Measurements from ENCODE around the gene RXRA.

The RXRA gene

DNA sequence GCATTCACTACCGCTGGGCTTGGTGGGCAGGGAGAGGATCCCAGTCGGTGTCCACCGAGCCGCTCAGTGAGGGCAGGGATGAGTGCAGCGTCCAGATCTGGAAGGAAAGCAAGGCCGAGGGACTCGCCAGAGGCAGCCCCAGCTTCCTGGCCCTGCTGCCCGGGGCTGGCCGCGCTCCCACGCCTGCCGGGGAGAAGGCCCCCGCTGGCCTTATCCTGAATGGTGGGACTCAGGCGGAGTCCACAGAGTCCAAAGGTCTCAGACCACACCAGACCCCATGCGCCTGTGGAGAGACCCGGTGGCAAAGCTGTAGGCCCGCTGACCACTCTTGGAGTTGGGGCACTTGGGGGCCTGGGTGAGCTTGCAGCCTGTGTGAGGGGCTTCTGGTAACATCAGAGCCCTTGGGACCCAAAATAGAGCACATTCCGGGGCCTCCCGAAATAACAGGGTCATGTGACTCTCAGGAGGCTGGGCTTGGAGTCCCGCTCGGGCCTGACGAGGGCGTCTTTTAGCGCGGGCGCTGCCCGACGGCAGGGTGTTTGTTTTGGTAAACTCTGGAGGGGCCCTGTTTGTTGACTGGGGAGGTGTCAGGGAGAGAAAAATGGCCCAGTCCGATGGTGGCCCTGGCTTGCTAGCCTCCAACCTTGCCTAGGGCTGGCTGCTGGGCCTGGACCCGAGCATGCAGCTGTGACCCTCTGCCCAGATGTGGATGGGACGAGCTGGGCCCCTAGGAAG is 2.8 kb downstream of the RXRA start:
- H3K4me1 ChIP-seq = peaks cover 76 to 88% (median 81%) of the 10 kb centered on the region in 10 experiments
- peak overlapping the region; percentile 78 to 98 (median 92); a peak in 19 of 20 replicates for H3K4me3 ChIP-seq
- no peaks in the 10 kb centered on the region for H3K27me3 ChIP-seq
- peak overlapping the region; percentile 28 to 88 (median 79); a peak in 21 of 22 replicates for H3K27ac ChIP-seq
- peak overlapping the region; percentile 90 to 100 (median 98) for H3K4me2 ChIP-seq
- peaks cover 64 to 73% (median 71%) of the 10 kb centered on the region in 11 experiments for H4K20me1 ChIP-seq
- peak overlapping the region; percentile 84 to 95 (median 93) for H3K9ac ChIP-seq
- H3K9me3 ChIP-seq (replicated peaks in 1 of 11) = no peaks in the 10 kb centered on the region
- peaks cover 0 to 11% (median 0%) of the 10 kb centered on the region in 11 experiments; a peak in 1 of 22 replicates for H3K36me3 ChIP-seq
- TF ChIP-seq Cebpa-rat (IDR thresholded peaks at IDR 0.05) = no peak

DNA sequence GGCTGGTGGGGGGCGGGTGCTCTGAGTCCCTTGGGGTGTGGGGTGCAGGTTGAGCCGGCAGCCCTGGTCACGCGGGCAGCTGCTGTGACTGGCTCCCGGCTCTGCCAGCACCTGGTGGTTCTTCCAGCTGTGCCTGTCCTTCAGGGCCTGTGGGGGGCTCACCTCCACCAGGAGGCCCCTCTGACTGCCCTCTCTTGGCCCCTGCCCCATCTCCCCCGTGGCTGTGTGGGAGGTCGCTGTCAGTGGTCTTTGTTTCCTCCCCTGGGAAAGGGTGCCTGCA is 3.3 kb downstream of the RXRA start:
- peak overlapping the region; percentile 84 to 95 (median 93) for H3K9ac ChIP-seq

DNA sequence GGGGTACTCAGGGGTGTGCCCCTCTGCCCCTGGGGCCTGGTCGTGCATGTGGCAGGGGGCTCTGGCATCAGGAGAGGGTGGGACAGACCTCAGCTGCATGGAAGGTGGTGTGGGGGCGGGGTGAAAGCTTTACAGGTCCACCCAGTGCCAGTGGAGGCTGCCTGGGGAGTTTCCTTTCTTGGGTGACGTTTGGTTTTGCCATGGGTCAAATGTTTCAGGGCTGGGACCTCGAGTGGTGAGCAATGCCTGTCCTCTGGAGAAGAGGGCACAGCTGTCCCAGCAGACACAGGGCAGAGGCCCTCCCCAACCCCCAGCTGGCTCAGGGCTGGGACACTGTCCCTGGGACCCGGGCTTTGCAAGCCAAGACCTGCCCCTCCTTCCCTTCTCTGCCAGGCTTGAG is 3.6 kb downstream of the RXRA start:
- no peaks in the 10 kb centered on the region for H3K27me3 ChIP-seq
- TF ChIP-seq Cebpa-rat (IDR thresholded peaks at IDR 0.05) = no peak
- peaks cover 78 to 87% (median 81%) of the 10 kb centered on the region in 10 experiments for H3K4me1 ChIP-seq
- H3K27ac ChIP-seq = peak overlapping the region in 10 of 11 experiments; percentile 28 to 88 (median 65); a peak in 11 of 22 replicates
- peaks cover 73 to 81% (median 80%) of the 10 kb centered on the region in 11 experiments for H4K20me1 ChIP-seq
- H3K36me3 ChIP-seq = peaks cover 0 to 17% (median 0%) of the 10 kb centered on the region in 11 experiments; a peak in 1 of 22 replicates
- H3K9ac ChIP-seq = peak overlapping the region; percentile 84 to 95 (median 93)
- H3K4me3 ChIP-seq = peak overlapping the region in 8 of 10 experiments; percentile 78 to 98 (median 92); a peak in 14 of 20 replicates
- H3K4me2 ChIP-seq = peak overlapping the region; percentile 90 to 100 (median 98)
- H3K9me3 ChIP-seq (replicated peaks in 1 of 11) = no peaks in the 10 kb centered on the region

More for the DNA sequence above, 3.3 kb downstream of the RXRA start:
- Histone ChIP-seq H3K27ac (peak overlapping the region; percentile 28 to 88 (median 79); a peak in 20 of 22 replicates), H3K9me3 (replicated peaks in 1 of 11) (no peaks in the 10 kb centered on the region), H3K27me3 (no peaks in the 10 kb centered on the region), H3K4me1 (peaks cover 78 to 88% (median 81%) of the 10 kb centered on the region in 10 experiments), H4K20me1 (peaks cover 70 to 77% (median 76%) of the 10 kb centered on the region in 11 experiments), H3K36me3 (peaks cover 0 to 13% (median 0%) of the 10 kb centered on the region in 11 experiments; a peak in 1 of 22 replicates), H3K4me2 (peak overlapping the region; percentile 90 to 100 (median 98)), H3K4me3 (peak overlapping the region; percentile 28 to 98 (median 92); a peak in 18 of 20 replicates)
- TF ChIP-seq Cebpa-rat (IDR thresholded peaks at IDR 0.05) = no peak

DNA sequence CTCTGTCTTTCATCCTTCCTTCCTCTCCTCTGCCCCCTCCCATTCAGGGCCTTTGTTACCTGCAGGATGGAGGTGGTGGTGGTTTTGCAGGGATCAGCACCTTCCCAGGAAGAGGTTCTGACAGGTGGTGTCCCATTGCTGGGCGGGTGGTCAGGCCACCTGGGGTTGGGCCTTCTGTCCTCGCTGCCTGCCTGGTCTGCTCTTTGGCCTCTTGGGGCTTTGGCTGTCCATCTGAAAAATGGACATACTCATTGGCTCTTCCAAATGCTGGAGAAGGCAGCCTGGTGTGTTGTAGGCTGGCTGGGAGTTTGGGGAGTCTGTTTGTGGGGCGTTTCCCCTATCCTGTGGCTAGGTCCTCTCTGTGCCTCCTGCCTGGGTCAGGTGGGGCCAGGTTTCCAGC is 4.3 kb downstream of the RXRA start:
- H3K36me3 ChIP-seq = peaks cover 0 to 20% (median 0%) of the 10 kb centered on the region in 11 experiments; a peak in 1 of 22 replicates
- peaks cover 79 to 87% (median 82%) of the 10 kb centered on the region in 10 experiments for H3K4me1 ChIP-seq
- H3K4me3 ChIP-seq = peak overlapping the region in 3 of 10 experiments; percentile 15 to 97 (median 93); a peak in 1 of 20 replicates
- peak overlapping the region in 9 of 11 experiments; percentile 15 to 95 (median 93); a peak in 14 of 22 replicates for H3K9ac ChIP-seq
- H3K4me2 ChIP-seq = peak overlapping the region; percentile 90 to 100 (median 98)
- H3K9me3 ChIP-seq (replicated peaks in 1 of 11) = no peaks in the 10 kb centered on the region
- H4K20me1 ChIP-seq = peaks cover 80 to 88% (median 87%) of the 10 kb centered on the region in 11 experiments
- no peak for TF ChIP-seq Cebpa-rat (IDR thresholded peaks at IDR 0.05)
- peak overlapping the region in 1 of 11 experiments; percentile 3; a peak in 1 of 22 replicates for H3K27ac ChIP-seq
- H3K27me3 ChIP-seq = no peaks in the 10 kb centered on the region

DNA sequence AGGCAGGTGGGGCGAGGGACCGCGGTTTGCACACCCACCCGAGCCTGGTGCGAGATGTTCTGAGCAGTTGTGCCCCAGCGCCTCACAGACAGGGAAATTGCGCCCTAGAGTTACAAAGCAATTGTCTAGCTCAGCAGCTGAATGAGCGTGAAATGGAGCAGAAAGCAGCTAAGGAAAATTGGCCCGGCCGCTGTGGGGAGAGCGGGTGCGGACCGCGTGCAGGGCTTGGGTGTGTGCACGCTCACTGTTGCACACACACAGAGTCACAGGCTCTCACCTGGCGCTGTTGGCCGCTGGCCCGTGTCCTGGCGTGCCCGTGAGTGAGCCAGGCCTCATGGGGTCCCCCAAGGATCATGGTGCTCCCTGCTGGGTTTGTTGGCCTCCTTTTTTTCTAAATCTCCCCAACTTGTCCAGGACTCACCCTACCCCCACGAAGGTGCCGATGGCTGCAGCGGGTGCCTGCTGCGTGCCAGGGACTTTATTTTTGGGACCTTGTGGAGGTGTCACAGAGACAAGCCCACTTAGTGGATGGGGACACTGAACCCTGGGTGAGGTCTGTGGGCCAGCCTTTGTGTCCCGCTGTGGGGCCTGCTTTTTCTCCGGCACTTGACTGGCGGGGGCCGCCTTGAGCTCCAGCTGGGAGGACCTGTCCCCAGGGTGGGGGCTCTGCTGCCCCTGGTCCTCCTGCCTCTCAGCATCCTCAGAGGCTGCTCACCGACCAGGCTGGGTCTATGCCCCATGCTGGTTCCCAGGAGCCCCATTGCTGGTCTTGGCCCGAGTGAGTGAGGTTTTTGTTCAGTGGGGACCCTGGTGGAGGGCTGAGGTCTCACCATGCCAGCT is 5.2 kb downstream of the RXRA start:
- H3K9ac ChIP-seq = peak overlapping the region in 9 of 11 experiments; percentile 15 to 95 (median 89); a peak in 14 of 22 replicates
- peak overlapping the region; percentile 90 to 100 (median 98) for H3K4me2 ChIP-seq
- H3K27ac ChIP-seq = peak overlapping the region in 2 of 11 experiments; percentile 10 to 13; a peak in 2 of 22 replicates
- TF ChIP-seq Cebpa-rat (IDR thresholded peaks at IDR 0.05) = no peak
- peaks cover 0 to 23% (median 0%) of the 10 kb centered on the region in 11 experiments; a peak in 2 of 22 replicates for H3K36me3 ChIP-seq
- peaks cover 86 to 94% (median 90%) of the 10 kb centered on the region in 10 experiments for H3K4me1 ChIP-seq
- H3K9me3 ChIP-seq (replicated peaks in 1 of 11) = no peaks in the 10 kb centered on the region
- no peaks in the 10 kb centered on the region for H3K27me3 ChIP-seq
- H3K4me3 ChIP-seq = 0 out of 20 replicates have a peak overlapping the region, but pooled peaks of 1 of the 10 experiments have one; percentile 15
- peaks cover 88 to 96% (median 95%) of the 10 kb centered on the region in 11 experiments for H4K20me1 ChIP-seq

DNA sequence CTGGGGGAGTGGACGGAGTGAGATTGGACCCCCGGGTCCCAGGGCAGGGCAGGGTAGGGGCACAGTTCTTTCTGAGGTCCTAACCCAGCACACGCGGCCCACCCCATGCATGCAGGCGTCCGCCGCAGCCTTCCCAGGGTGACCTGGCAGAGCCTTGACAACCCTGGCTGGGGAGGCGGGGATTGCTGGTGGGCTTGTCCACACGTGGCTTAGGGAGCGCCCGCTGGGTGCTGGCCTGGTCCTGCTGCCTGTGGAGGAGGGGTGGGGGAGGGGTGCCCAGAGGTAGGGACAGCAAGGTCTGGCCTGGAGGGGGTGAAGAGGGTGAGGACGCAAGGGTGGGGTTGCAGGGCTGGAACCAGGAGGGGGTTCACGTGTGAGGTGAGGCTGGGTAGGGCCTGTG is 6.0 kb downstream of the RXRA start:
- Histone ChIP-seq H3K4me3 (no peak overlapping the region), H3K4me1 (peaks cover 92 to 100% (median 98%) of the 10 kb centered on the region in 10 experiments), H3K36me3 (peaks cover 0 to 30% (median 0%) of the 10 kb centered on the region in 11 experiments; a peak in 4 of 22 replicates), H3K4me2 (peak overlapping the region; percentile 90 to 100 (median 98)), H3K9me3 (replicated peaks in 1 of 11) (no peaks in the 10 kb centered on the region), H4K20me1 (peaks cover 97 to 100% (median 100%) of the 10 kb centered on the region in 11 experiments), H3K27me3 (no peaks in the 10 kb centered on the region), H3K27ac (peak overlapping the region in 1 of 11 experiments; percentile 10; a peak in 2 of 22 replicates), H3K9ac (peak overlapping the region in 6 of 11 experiments; percentile 0 to 93 (median 20); a peak in 3 of 22 replicates)
- TF ChIP-seq Cebpa-rat (IDR thresholded peaks at IDR 0.05) = no peak

DNA sequence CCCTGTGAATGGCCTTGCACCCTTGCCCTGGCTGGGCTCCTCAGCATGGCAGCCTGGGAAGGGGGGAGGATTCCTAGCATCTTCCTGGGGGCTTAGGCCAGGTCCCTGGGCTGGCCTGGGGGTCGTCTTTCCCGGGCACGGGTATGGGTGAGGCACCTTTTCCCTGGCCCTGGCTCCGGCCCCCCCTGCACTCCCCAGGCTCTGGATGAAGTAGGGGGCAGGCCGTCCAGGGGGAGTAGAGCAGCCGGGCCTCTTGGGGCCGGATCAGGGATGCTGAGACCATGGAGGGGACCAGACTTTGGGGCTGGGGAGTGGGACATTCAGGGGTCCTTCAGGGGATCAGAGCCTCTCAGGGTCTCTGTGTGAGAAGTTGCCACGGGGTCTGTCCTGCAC is 6.6 kb downstream of the RXRA start:
- H4K20me1 ChIP-seq = peaks cover 98 to 100% (median 100%) of the 10 kb centered on the region in 11 experiments
- no peak for TF ChIP-seq Cebpa-rat (IDR thresholded peaks at IDR 0.05)
- H3K4me1 ChIP-seq = peaks cover 91 to 100% (median 99%) of the 10 kb centered on the region in 10 experiments

More for the DNA sequence above, 6.6 kb downstream of the RXRA start:
- H3K36me3 ChIP-seq = peaks cover 0 to 36% (median 0%) of the 10 kb centered on the region in 11 experiments; a peak in 5 of 22 replicates
- H3K27ac ChIP-seq = peak overlapping the region in 2 of 11 experiments; percentile 17 to 37; a peak in 4 of 22 replicates
- peak overlapping the region; percentile 17 to 100 (median 98); a peak in 17 of 22 replicates for H3K4me2 ChIP-seq
- H3K4me3 ChIP-seq = no peak overlapping the region
- H3K27me3 ChIP-seq = no peaks in the 10 kb centered on the region
- no peaks in the 10 kb centered on the region for H3K9me3 ChIP-seq (replicated peaks in 1 of 11)
- H3K9ac ChIP-seq = peak overlapping the region in 8 of 11 experiments; percentile 14 to 93 (median 26); a peak in 8 of 22 replicates

All from BLaER1 treated with 17β-estradiol and CSF1 and Interleukin-3, amounts not matched to agents 10 nM and 100 nM (cell line).